Measurements from ENCODE around the gene EFNB2. TPM values are rescaled to one million over a fixed set of nuclear protein-coding genes. Genes with fewer than 3 reads are reported as not detected.

The EFNB2 gene
- total RNA-seq, 4 donors from 2014 or later, result 11.9 to 50.4 (median 37.4) TPM

- DNase-seq (ENCODE audit: low spot score), result no peak
- no peak for ATAC-seq (ENCODE audit: low FRiP score)
- no peak for TF ChIP-seq CTCF (IDR thresholded peaks at IDR 0.05)
These were observed 15.0 kb downstream of the EFNB2 start for GRCh38 chr13:106520251-106521054.

GRCh38 chr13:106518512-106518911 lies 16.9 kb downstream of the EFNB2 start:
- TF ChIP-seq CTCF (IDR thresholded peaks at IDR 0.05), result no peak
- DNase-seq (ENCODE audit: low spot score) (no peak), ATAC-seq (ENCODE audit: low FRiP score) (no peak)

GRCh38 chr13:106517109-106517847 lies 18.2 kb downstream of the EFNB2 start:
- no peak for TF ChIP-seq CTCF (IDR thresholded peaks at IDR 0.05)
- DNase-seq (ENCODE audit: low spot score) (no peak), ATAC-seq (ENCODE audit: low FRiP score) (no peak)

- ATAC-seq (ENCODE audit: low FRiP score) (no peak), DNase-seq (ENCODE audit: low spot score) (no peak)
- no peak for TF ChIP-seq CTCF (IDR thresholded peaks at IDR 0.05)
These were observed 19.7 kb downstream of the EFNB2 start for GRCh38 chr13:106515635-106516254.

GRCh38 chr13:106514928-106515634 lies 20.4 kb downstream of the EFNB2 start:
- ATAC-seq (ENCODE audit: low FRiP score) (no peak), DNase-seq (ENCODE audit: low spot score) (no peak)
- TF ChIP-seq CTCF (IDR thresholded peaks at IDR 0.05), result no peak

- DNase-seq (ENCODE audit: low spot score) (no peak), ATAC-seq (ENCODE audit: low FRiP score) (no peak)
- TF ChIP-seq CTCF (IDR thresholded peaks at IDR 0.05), result no peak
These were observed 22.2 kb downstream of the EFNB2 start for GRCh38 chr13:106513025-106513983.
